Neural progenitor cell (in vitro differentiated cells): ENCODE measurements around the gene FBLN1.

Experiments used
- CTCF ChIP-seq: fragments of 200-600 bp; sonication (generic); IDR thresholded peaks from 2 replicates; pipeline ENCODE4 v1.5.1; 2017; ENCODE audit warnings: antibody characterized with exemption, mild to moderate bottlenecking
- EZH2 ChIP-seq: fragments of 200-600 bp; sonication (generic); IDR thresholded peaks from 2 replicates; pipeline ENCODE4 v1.6.1; 2017; ENCODE audit warnings: antibody characterized with exemption, mild to moderate bottlenecking, moderate library complexity
- EZH2phosphoT487 ChIP-seq: fragments of 200-600 bp; sonication (generic); IDR thresholded peaks from 2 replicates; pipeline ENCODE4 v1.6.1; 2017; ENCODE audit warnings: antibody characterized with exemption

GRCh38 chr22:45628515-45628914 is 125.8 kb downstream of the FBLN1 start:
- TF ChIP-seq CTCF (no peak), EZH2 (no peak), EZH2phosphoT487 (no peak)
